ENCODE measurements around the gene SYNCRIP. TPM values are rescaled to one million over a fixed set of nuclear protein-coding genes. Genes with fewer than 3 reads are reported as not detected.

SYNCRIP gene
- total and polyA plus RNA-seq, 3 donors from 2014 or later, result 51.6 to 67.0 (median 55.1) TPM

- no peak overlapping the region for H3K27ac ChIP-seq
- intact Hi-C loops (cut with DNase I; ENCODE audit: low total_unique reads), result loop anchor here (5.0 kb wide), 1 partner anchor 33 kb away; the partner anchor contains the start of gene SYNCRIP
- H3K27me3 ChIP-seq, result no peaks in the 10 kb centered on the region
- no peaks in the 10 kb centered on the region for H3K9me3 ChIP-seq
- TF ChIP-seq, protein P1, sequence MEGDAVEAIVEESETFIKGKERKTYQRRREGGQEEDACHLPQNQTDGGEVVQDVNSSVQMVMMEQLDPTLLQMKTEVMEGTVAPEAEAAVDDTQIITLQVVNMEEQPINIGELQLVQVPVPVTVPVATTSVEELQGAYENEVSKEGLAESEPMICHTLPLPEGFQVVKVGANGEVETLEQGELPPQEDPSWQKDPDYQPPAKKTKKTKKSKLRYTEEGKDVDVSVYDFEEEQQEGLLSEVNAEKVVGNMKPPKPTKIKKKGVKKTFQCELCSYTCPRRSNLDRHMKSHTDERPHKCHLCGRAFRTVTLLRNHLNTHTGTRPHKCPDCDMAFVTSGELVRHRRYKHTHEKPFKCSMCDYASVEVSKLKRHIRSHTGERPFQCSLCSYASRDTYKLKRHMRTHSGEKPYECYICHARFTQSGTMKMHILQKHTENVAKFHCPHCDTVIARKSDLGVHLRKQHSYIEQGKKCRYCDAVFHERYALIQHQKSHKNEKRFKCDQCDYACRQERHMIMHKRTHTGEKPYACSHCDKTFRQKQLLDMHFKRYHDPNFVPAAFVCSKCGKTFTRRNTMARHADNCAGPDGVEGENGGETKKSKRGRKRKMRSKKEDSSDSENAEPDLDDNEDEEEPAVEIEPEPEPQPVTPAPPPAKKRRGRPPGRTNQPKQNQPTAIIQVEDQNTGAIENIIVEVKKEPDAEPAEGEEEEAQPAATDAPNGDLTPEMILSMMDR (IDR thresholded peaks at IDR 0.05), result no peak
- WGBS, 2 donors, result 81 to 85% methylated on average over 4 of the region's 4 CpGs
- DNase-seq, result no peak
- H3K4me1 ChIP-seq, result peaks cover 12% of the 10 kb centered on the region
- no peak overlapping the region for H3K4me3 ChIP-seq
- H3K36me3 ChIP-seq (ENCODE audit: low read depth, missing control alignments), result no peaks in the 10 kb centered on the region
Measured at GRCh38 chr6:85675030-85675819, 32.5 kb upstream of the SYNCRIP start.

DNA sequence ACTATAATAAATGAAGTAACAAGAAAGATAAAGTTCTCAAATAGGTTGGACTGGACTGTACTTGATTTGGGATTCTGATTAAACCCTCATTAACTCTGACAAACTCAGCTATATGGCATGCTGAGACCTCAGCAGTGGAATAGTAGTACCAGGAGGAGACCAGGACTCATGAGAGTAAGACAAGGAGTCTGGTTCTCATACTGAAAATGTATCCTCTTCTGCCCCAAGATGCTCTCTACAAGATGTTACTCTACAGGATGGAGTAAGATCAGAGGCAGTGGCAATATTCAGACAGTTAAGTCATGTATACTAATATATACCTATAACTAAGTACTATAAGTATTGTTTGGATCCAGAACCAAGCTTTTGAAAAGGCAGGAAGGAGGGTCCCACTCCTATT, 31.9 kb upstream of the SYNCRIP start:
- Histone ChIP-seq H3K27me3 (no peaks in the 10 kb centered on the region), H3K4me1 (peaks cover 11% of the 10 kb centered on the region), H3K9me3 (no peaks in the 10 kb centered on the region), H3K4me3 (no peak overlapping the region), H3K36me3 (ENCODE audit: low read depth, missing control alignments) (no peaks in the 10 kb centered on the region), H3K27ac (no peak overlapping the region)
- no peak for DNase-seq
- TF ChIP-seq, protein P1 (IDR thresholded peaks at IDR 0.05), result no peak
- TF ChIP-seq POLR2A (IDR thresholded peaks at IDR 0.05), result no peak
- intact Hi-C loops (cut with DNase I; ENCODE audit: low total_unique reads), result loop anchor here (5.0 kb wide), 1 partner anchor 32 kb away; the partner anchor contains the start of gene SYNCRIP

DNA sequence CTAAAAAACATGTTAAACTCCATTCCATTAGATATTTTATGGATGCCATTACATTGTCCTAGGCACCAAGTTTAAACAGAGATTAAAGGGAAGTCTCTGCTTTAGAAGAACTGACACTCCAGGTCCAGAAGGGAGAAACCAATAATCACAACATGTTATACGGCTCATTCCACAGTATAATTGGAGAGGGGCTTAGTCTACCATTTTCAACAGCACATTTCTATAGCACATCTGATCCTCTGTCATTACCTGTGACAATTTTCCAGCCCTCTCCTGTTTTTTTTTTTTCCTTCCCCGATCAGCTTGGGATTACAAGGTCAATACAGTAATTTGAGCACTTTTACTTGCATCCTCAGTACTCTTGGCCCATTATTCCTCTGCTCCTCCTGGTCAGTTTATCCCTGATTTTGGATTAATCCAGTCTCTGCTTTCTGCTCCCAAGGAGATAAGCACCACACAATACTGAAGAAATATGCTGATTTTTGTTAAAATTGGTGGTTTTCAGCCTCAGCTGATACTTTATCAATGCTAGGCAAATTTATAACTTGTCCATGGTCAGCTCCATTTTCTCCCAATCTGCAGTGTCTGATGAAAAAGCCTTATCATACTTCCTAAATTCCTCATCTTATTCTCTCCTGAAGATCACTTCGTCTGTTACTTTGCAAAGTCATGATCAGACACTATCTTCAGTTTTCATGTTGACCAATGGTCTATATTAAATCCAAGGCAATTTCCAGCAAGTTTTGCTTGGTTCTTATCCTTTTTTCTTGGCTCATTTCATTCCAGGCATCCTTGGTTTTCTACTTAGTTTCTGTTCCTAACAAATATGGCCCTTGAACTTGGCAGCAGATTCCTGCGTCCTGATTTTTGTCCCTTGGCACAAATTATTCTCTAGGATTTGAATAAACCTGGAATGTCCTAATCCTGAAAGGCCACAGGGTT, 30.8 kb upstream of the SYNCRIP start:
- peaks cover 7% of the 10 kb centered on the region for H3K4me1 ChIP-seq
- intact Hi-C loops (cut with DNase I; ENCODE audit: low total_unique reads), result no loop called here

GRCh38 chr6:85672623-85673022, 29.9 kb upstream of the SYNCRIP start:
- Histone ChIP-seq H3K4me3 (no peak overlapping the region), H3K9me3 (no peaks in the 10 kb centered on the region), H3K27ac (no peak overlapping the region), H3K36me3 (ENCODE audit: low read depth, missing control alignments) (no peaks in the 10 kb centered on the region), H3K4me1 (peaks cover 7% of the 10 kb centered on the region), H3K27me3 (no peaks in the 10 kb centered on the region)
- DNase-seq, result no peak
- WGBS, 2 donors, result 93% methylated on average over 4 of the region's 4 CpGs
- TF ChIP-seq, protein P1 (IDR thresholded peaks at IDR 0.05), result no peak
- TF ChIP-seq POLR2A (IDR thresholded peaks at IDR 0.05), result no peak
- intact Hi-C loops (cut with DNase I; ENCODE audit: low total_unique reads), result no loop called here

More for the DNA sequence above, 30.8 kb upstream of the SYNCRIP start:
- DNase-seq, result no peak
- 71 to 73% methylated on average over 4 of the region's 4 CpGs for WGBS, 2 donors
- Histone ChIP-seq H3K36me3 (ENCODE audit: low read depth, missing control alignments) (no peaks in the 10 kb centered on the region), H3K4me3 (no peak overlapping the region), H3K27ac (no peak overlapping the region), H3K27me3 (no peaks in the 10 kb centered on the region), H3K9me3 (no peaks in the 10 kb centered on the region)
- TF ChIP-seq, protein P1 (IDR thresholded peaks at IDR 0.05), result no peak
- no peak for TF ChIP-seq POLR2A (IDR thresholded peaks at IDR 0.05)
